K562 (cell line): ENCODE results near the gene NDUFV2. TPM values are rescaled to one million over a fixed set of nuclear protein-coding genes. Genes with fewer than 3 reads are reported as not detected.

Experiments
- ATAC-seq: fragments of 200-7000 bp; cut with Tn5 transposase; 3 replicates; pipeline ENCODE4 v1.9.1; 2020; ENCODE audit warnings: moderate library complexity
- BruUV-seq: library from RNA; stranded (reverse); fragments of 400-500 nt; replicated peaks from 2 replicates; lab custom pipeline; 2021; lab: Mats Ljungman, UMichigan
- CTCF ChIA-PET: fragments of 300-600 bp; formaldehyde crosslinking; extraction: SDS; loops from one replicate; lab custom pipeline; 2021; ENCODE audit warnings: low intra/inter-chr PET ratio; lab: Yijun Ruan, JAX
- POLR2A ChIA-PET: fragments of 300-600, 350-650 bp; sonication (Branson Sonifier 250); formaldehyde crosslinking; extraction: SDS; loops from one replicate; lab custom pipeline; 2021; ENCODE audit warnings: antibody characterized with exemption, inconsistent platforms; lab: Yijun Ruan, JAX
- DNase-seq, 4 experiments: peaks; one replicate each; pipeline versions ENCODE4 v3.0.0 to v3.0.0-alpha.2; 2011 to 2018; ENCODE audit warnings: low spot score in 3 of 4, mixed read lengths in 3 of 4; ENCODE audit errors: extremely low read depth in 1 of 4
- FAIRE-seq: peaks from 2 replicates; lab custom pipeline; 2011; peaks lifted over from hg19 to GRCh38; lab: Jason Lieb, UNC
- H2AFZ ChIP-seq: 2 replicates; pipeline ENCODE4 v1.6.0; 2011; ENCODE audit warnings: low read depth, low read length, control low read depth, inconsistent platforms
- H3K27ac ChIP-seq: fragments of 200-600 bp; 3 replicates; pipeline ENCODE4 v1.8.0; 2011; ENCODE audit warnings: low read depth, mild to moderate bottlenecking, control low read depth, inconsistent platforms, low read length, moderate library complexity, mixed read lengths; ENCODE audit errors: extremely low read depth
- H3K27me3 ChIP-seq, 2 experiments: fragments of 300-600 bp in 1 of 2; 2 replicates in 1 of 2; 3 replicates in 1 of 2; pipeline versions ENCODE4 v1.6.0 to v1.8.0; 2011; ENCODE audit warnings: inconsistent platforms in 2 of 2, low read length in 2 of 2, mild to moderate bottlenecking in 1 of 2, mixed read lengths in 1 of 2, moderate library complexity in 1 of 2; ENCODE audit not compliant: control insufficient read depth in 2 of 2, insufficient read depth in 2 of 2
- H3K36me3 ChIP-seq: fragments of 300-600 bp; 3 replicates; pipeline ENCODE4 v1.8.0; 2011; ENCODE audit warnings: mild to moderate bottlenecking, low read length, inconsistent platforms; ENCODE audit not compliant: control insufficient read depth, insufficient read depth
- H3K4me1 ChIP-seq, 2 experiments: fragments of 200-600 bp in 1 of 2; replicated peaks in 1 of 2; 2 replicates in 1 of 2; 3 replicates in 1 of 2; pipeline versions ENCODE4 v1.5.1 to v1.8.0; 2011; ENCODE audit warnings: inconsistent platforms in 2 of 2, low read length in 2 of 2, mild to moderate bottlenecking in 1 of 2, mixed read lengths in 1 of 2, moderate library complexity in 1 of 2; ENCODE audit not compliant: control insufficient read depth in 2 of 2, insufficient read depth in 2 of 2
- H3K4me2 ChIP-seq: 2 replicates; pipeline ENCODE4 v1.6.1; 2011; ENCODE audit warnings: low read length, control low read depth, inconsistent platforms, mixed read lengths; ENCODE audit not compliant: insufficient read depth
- H3K4me3 ChIP-seq: fragments of 200-600 bp; sonication (generic), shearing (Covaris generic); 2 replicates; pipeline ENCODE4 v1.5.1; 2016; ENCODE audit warnings: control low read depth, inconsistent platforms
- H3K79me2 ChIP-seq: fragments of 200-600 bp; 3 replicates; pipeline ENCODE4 v1.8.0; 2011; ENCODE audit warnings: low read length, inconsistent platforms; ENCODE audit not compliant: control insufficient read depth, insufficient read depth
- H3K9ac ChIP-seq, 2 experiments: 2 replicates each; pipeline versions ENCODE4 v1.6.0 to v1.6.1; 2011; ENCODE audit warnings: low read depth in 2 of 2, low read length in 2 of 2, control low read depth in 1 of 2, inconsistent platforms in 1 of 2, mild to moderate bottlenecking in 1 of 2, mixed read lengths in 1 of 2; ENCODE audit not compliant: insufficient read depth in 1 of 2
- H3K9me1 ChIP-seq: one replicate; pipeline ENCODE4 v1.6.0; 2011; ENCODE audit warnings: inconsistent platforms, mild to moderate bottlenecking, low read length, moderate library complexity; ENCODE audit not compliant: control insufficient read depth, insufficient read depth
- H3K9me3 ChIP-seq: replicated peaks from 2 replicates; pipeline ENCODE4 v1.5.1; 2011; ENCODE audit warnings: low read depth, low read length, inconsistent platforms; ENCODE audit not compliant: control insufficient read depth, insufficient read depth
- H4K20me1 ChIP-seq: replicated peaks from 2 replicates; pipeline ENCODE4 v1.6.1; 2011; ENCODE audit warnings: low read length, inconsistent platforms, mixed read lengths; ENCODE audit not compliant: control insufficient read depth, insufficient read depth
- ADNP ChIP-seq: fragments of 200-800 bp; sonication (Bioruptor generic); IDR thresholded peaks from 2 replicates; pipeline ENCODE4 v1.6.1; 2016; ENCODE audit warnings: missing genetic modification characterization, missing compliant biosample characterization
- ARID4B ChIP-seq: sonication (generic); formaldehyde crosslinking; IDR thresholded peaks from 2 replicates; pipeline ENCODE4 v1.8.0; 2022; ENCODE audit warnings: mild to moderate bottlenecking, missing genetic modification reagents
- BRD9 ChIP-seq: fragments of 450-650 bp; IDR thresholded peaks from 2 replicates; pipeline ENCODE4 v1.6.1; 2018; ENCODE audit warnings: low read depth; ENCODE audit not compliant: partially characterized antibody
- ESRRA ChIP-seq: fragments of 450-650 bp; IDR thresholded peaks from 2 replicates; pipeline ENCODE4 v1.6.1; 2014; ENCODE audit warnings: low read depth, mild to moderate bottlenecking, moderate library complexity, borderline replicate concordance
- GTF2A2 ChIP-seq: IDR thresholded peaks from 2 replicates; pipeline ENCODE4 v1.6.1; 2016; ENCODE audit warnings: mild to moderate bottlenecking, missing genetic modification characterization, missing compliant biosample characterization
- HSF4 ChIP-seq: fragments of 250-450 bp; sonication (Bioruptor Pico); IDR thresholded peaks from 2 replicates; pipeline ENCODE4 v2.1.2; 2022; ENCODE audit warnings: mild to moderate bottlenecking, moderate library complexity, borderline replicate concordance
- MEIS2 ChIP-seq: fragments of 450-650 bp; IDR thresholded peaks from 2 replicates; pipeline ENCODE4 v1.6.1; 2014; ENCODE audit warnings: mild to moderate bottlenecking; ENCODE audit not compliant: partially characterized antibody
- PHB ChIP-seq: fragments of 250-450 bp; sonication (Bioruptor Pico); IDR thresholded peaks from 2 replicates; pipeline ENCODE4 v1.5.0; 2021
- PURB ChIP-seq: sonication (generic); formaldehyde crosslinking; IDR thresholded peaks from 2 replicates; pipeline ENCODE4 v1.9.0; 2021; ENCODE audit warnings: low read depth, mild to moderate bottlenecking, missing genetic modification reagents
- PYGO2 ChIP-seq: fragments of 450-650 bp; IDR thresholded peaks from 2 replicates; pipeline ENCODE4 v1.6.1; 2016; ENCODE audit warnings: mild to moderate bottlenecking, missing genetic modification characterization, moderate library complexity, missing compliant biosample characterization
- RBM34 ChIP-seq: fragments of 200-400 bp; formaldehyde crosslinking; IDR thresholded peaks from 2 replicates; pipeline ENCODE4 v1.6.1; 2018; ENCODE audit warnings: low read length, borderline replicate concordance; ENCODE audit not compliant: insufficient read depth
- RFX1 ChIP-seq: fragments of 450-650 bp; IDR thresholded peaks from 2 replicates; pipeline ENCODE4 v1.6.1; 2016; ENCODE audit warnings: mild to moderate bottlenecking, moderate library complexity
- SIN3A ChIP-seq, 2 experiments: fragments of 150-350 bp in 1 of 2; IDR thresholded peaks; 2 replicates each; pipeline ENCODE4 v1.6.1; 2011 to 2016; ENCODE audit warnings: borderline replicate concordance in 2 of 2, low read depth in 2 of 2, low read length in 2 of 2, mild to moderate bottlenecking in 2 of 2, moderate library complexity in 2 of 2; ENCODE audit not compliant: control insufficient read depth in 1 of 2
- TEAD4 ChIP-seq, 2 experiments: sonication (generic) in 1 of 2; formaldehyde crosslinking in 1 of 2; IDR thresholded peaks; 2 replicates each; pipeline versions ENCODE4 v1.6.1 to v1.8.0; 2012 to 2022; ENCODE audit warnings: borderline replicate concordance in 1 of 2, inconsistent platforms in 1 of 2, low read length in 1 of 2, mild to moderate bottlenecking in 1 of 2, missing genetic modification reagents in 1 of 2
- TSC22D4 ChIP-seq: fragments of 450-650 bp; IDR thresholded peaks from 2 replicates; pipeline ENCODE4 v1.6.1; 2016; ENCODE audit warnings: missing genetic modification characterization, missing biosample characterization, control low read depth
- ZBTB17 ChIP-seq: fragments of 450-650 bp; formaldehyde crosslinking; IDR thresholded peaks from 2 replicates; pipeline ENCODE4 v1.4.0; 2020; ENCODE audit warnings: mild to moderate bottlenecking
- ZNF263 ChIP-seq: sonication (generic); formaldehyde crosslinking; IDR thresholded peaks from 2 replicates; pipeline ENCODE4 v1.8.0; 2022; ENCODE audit warnings: mild to moderate bottlenecking, missing genetic modification reagents, borderline replicate concordance
- ZNF583 ChIP-seq: fragments of 250-450 bp; sonication (Bioruptor Pico); IDR thresholded peaks from 2 replicates; pipeline ENCODE4 v1.4.0; 2020
- ZNF717 ChIP-seq: fragments of 250-450 bp; sonication (Bioruptor Pico); IDR thresholded peaks from 2 replicates; pipeline ENCODE4 v1.5.0; 2021
- WGBS: fragments of 100-300 bp; shearing (Covaris generic); methylation state at CpG from one replicate; pipeline ENCODE4 v1.1.6; 2016; ENCODE audit warnings: low coverage, mixed read lengths; ENCODE audit not compliant: insufficient coverage; ENCODE audit errors: missing lambda C conversion rate; 5-methylcytosine and 5-hydroxymethylcytosine counted together
- in situ Hi-C: fragments of 300-500 bp; cut with MboI; formaldehyde crosslinking; loops from 4 replicates; pipeline ENCODE4 v1.15.0; 2018; ENCODE audit warnings: inconsistent platforms, mixed read lengths
- intact Hi-C: fragments of 100-400 bp; cut with micrococcal nuclease; formaldehyde crosslinking; loops from 2 replicates; pipeline ENCODE4 v1.14.2; 2022
- polyA plus RNA-seq, 8 experiments: library from polyadenylated mRNA; depleted of rRNA in 4 of 8; stranded (reverse) in 5 of 8; unstranded in 3 of 8; fragments of >200 nt; fragmentation: Nextera tagmentation in 2 of 8; fragmentation: Illumina TruSeq in 1 of 8; extraction: Ambion mirVana in 2 of 8; extraction: Trizol in 1 of 8; gene quantifications; 2 replicates each; pipeline versions ENCODE4 v1.2.1 to v1.2.3, GENCODE V29; 2011 to 2014; ENCODE audit warnings: inconsistent platforms in 1 of 8, missing spikeins in 1 of 8
- total RNA-seq, 7 experiments: library from RNA; depleted of rRNA in 6 of 7; stranded (reverse); fragments of >200 nt in 6 of 7; fragmentation: Illumina TruSeq in 2 of 7; extraction: Trizol in 2 of 7; gene quantifications; 2 replicates each; pipeline versions ENCODE4 v1.2.1 to v1.2.3, GENCODE V29; 2011 to 2021; ENCODE audit warnings: low replicate concordance in 1 of 7

Gene NDUFV2
- total and polyA plus RNA-seq, 9 of the 15 experiments (the other 6 are each of a cell fraction or from before 2014, with no cell fraction given), result 213 to 550 (median 384) TPM

- Histone ChIP-seq H3K9me3 (no peaks in the 10 kb centered on the region), H3K79me2 (no peaks in the 10 kb centered on the region), H3K9me1 (no peaks in the 10 kb centered on the region), H4K20me1 (no peaks in the 10 kb centered on the region), H3K27me3 (no peaks in the 10 kb centered on the region), H3K9ac (no peak overlapping the region), H2AFZ (no peak overlapping the region), H3K4me1 (peaks cover 3 to 10% of the 10 kb centered on the region in 2 experiments; a peak in 3 of 5 replicates), H3K4me2 (no peak overlapping the region), H3K4me3 (no peak overlapping the region), H3K27ac (no peak overlapping the region), H3K36me3 (no peaks in the 10 kb centered on the region)
- ATAC-seq (no peak), FAIRE-seq (no peak), DNase-seq (peak in 1 of 4 experiments; percentile 2)
- in situ Hi-C loops (no loop called here), intact Hi-C loops (no loop called here)
- BruUV-seq, result no TSS peak
- ChIA-PET POLR2A (interaction anchor here (0.9 to 1.1 kb wide), 2 partner anchors 11 to 31 kb away, joined by 3 to 4 read pairs; no protein-coding TSS in a partner anchor), CTCF (no interaction called here)
- 61% methylated on average over 6 of the region's 6 CpGs for whole genome bisulfite sequencing
- TF ChIP-seq RFX1 (no peak), MEIS2 (no peak), ZNF583 (CRISPR knock-in tag) (no peak), SIN3A (IDR thresholded peaks at IDR 0.05; ENCODE audit: borderline replicate concordance in 2 of 2, control insufficient read depth in 1 of 2, low read depth in 2 of 2, low read length in 2 of 2) (no peak), PYGO2 (tag) (no peak), ZNF717 (CRISPR knock-in tag) (no peak), ADNP (tag) (no peak), RBM34 (no peak), HSF4 (CRISPR knock-in tag) (no peak), BRD9 (no peak), ESRRA (no peak), PHB (no peak), ARID4B (CRISPR knock-in tag) (no peak), ZNF263 (CRISPR knock-in tag) (no peak), PURB (CRISPR knock-in tag) (no peak), ZBTB17 (no peak), GTF2A2 (no peak), TSC22D4 (tag) (no peak), TEAD4 (IDR thresholded peaks at IDR 0.05; ENCODE audit: low read length) (no peak), TEAD4 (CRISPR knock-in tag; IDR thresholded peaks at IDR 0.05; ENCODE audit: borderline replicate concordance) (no peak)
Measured at GRCh38 chr18:9067823-9068222, 34.7 kb upstream of the NDUFV2 start.
